ENCODE data around the gene LIME1. TPM values are rescaled to one million over a fixed set of nuclear protein-coding genes. Genes with fewer than 3 reads are reported as not detected.

LIME1 gene
- total RNA-seq, 1 experiment from 2014 or later: 17.5 TPM

DNA sequence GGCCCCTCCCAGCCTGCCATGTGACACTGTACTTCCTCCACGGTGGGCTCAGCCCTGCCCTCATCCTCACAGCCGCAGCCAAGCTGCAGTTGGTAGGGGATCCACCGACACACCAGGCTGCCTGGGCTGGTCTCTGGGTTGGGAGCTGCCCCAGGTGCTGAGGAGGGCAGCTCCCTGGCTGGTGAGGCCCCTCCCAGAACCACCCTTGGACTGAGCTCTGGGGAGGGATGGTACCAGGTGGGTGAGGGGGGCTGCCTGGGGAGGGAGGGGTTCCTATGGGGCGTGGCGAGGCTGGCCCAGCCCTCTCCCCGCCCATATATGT is 40.2 kb upstream of the LIME1 start:
- in situ Hi-C loops (cut with HindIII; ENCODE audit: low pct_unique_long_range_greater_than_20kb, low sequenced_read_pairs): no loop called here
- no peak for DNase-seq (ENCODE audit: low read depth)

DNA sequence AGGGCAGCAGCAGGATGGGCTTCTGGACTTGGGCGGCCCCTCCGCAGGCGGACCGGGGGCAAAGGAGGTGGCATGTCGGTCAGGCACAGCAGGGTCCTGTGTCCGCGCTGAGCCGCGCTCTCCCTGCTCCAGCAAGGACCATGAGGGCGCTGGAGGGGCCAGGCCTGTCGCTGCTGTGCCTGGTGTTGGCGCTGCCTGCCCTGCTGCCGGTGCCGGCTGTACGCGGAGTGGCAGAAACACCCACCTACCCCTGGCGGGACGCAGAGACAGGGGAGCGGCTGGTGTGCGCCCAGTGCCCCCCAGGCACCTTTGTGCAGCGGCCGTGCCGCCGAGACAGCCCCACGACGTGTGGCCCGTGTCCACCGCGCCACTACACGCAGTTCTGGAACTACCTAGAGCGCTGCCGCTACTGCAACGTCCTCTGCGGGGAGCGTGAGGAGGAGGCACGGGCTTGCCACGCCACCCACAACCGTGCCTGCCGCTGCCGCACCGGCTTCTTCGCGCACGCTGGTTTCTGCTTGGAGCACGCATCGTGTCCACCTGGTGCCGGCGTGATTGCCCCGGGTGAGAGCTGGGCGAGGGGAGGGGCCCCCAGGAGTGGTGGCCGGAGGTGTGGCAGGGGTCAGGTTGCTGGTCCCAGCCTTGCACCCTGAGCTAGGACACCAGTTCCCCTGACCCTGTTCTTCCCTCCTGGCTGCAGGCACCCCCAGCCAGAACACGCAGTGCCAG is 39.7 kb upstream of the LIME1 start, which contains the start of gene TNFRSF6B:
Gene TNFRSF6B (plus strand): TSS at position 25 of the 729 bp plus-strand sequence. CDS start 116 bp downstream, at position 141.
- in situ Hi-C loops (cut with HindIII; ENCODE audit: low pct_unique_long_range_greater_than_20kb, low sequenced_read_pairs): no loop called here
- DNase-seq (ENCODE audit: low read depth): no peak

DNA sequence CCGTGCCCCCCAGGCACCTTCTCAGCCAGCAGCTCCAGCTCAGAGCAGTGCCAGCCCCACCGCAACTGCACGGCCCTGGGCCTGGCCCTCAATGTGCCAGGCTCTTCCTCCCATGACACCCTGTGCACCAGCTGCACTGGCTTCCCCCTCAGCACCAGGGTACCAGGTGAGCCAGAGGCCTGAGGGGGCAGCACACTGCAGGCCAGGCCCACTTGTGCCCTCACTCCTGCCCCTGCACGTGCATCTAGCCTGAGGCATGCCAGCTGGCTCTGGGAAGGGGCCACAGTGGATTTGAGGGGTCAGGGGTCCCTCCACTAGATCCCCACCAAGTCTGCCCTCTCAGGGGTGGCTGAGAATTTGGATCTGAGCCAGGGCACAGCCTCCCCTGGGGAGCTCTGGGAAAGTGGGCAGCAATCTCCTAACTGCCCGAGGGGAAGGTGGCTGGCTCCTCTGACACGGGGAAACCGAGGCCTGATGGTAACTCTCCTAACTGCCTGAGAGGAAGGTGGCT is 39.1 kb upstream of the LIME1 start:
- DNase-seq (ENCODE audit: low read depth): no peak
- in situ Hi-C loops (cut with HindIII; ENCODE audit: low pct_unique_long_range_greater_than_20kb, low sequenced_read_pairs): no loop called here

DNA sequence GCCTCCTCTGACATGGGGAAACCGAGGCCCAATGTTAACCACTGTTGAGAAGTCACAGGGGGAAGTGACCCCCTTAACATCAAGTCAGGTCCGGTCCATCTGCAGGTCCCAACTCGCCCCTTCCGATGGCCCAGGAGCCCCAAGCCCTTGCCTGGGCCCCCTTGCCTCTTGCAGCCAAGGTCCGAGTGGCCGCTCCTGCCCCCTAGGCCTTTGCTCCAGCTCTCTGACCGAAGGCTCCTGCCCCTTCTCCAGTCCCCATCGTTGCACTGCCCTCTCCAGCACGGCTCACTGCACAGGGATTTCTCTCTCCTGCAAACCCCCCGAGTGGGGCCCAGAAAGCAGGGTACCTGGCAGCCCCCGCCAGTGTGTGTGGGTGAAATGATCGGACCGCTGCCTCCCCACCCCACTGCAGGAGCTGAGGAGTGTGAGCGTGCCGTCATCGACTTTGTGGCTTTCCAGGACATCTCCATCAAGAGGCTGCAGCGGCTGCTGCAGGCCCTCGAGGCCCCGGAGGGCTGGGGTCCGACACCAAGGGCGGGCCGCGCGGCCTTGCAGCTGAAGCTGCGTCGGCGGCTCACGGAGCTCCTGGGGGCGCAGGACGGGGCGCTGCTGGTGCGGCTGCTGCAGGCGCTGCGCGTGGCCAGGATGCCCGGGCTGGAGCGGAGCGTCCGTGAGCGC is 38.5 kb upstream of the LIME1 start:
- in situ Hi-C loops (cut with HindIII; ENCODE audit: low pct_unique_long_range_greater_than_20kb, low sequenced_read_pairs): no loop called here

DNA sequence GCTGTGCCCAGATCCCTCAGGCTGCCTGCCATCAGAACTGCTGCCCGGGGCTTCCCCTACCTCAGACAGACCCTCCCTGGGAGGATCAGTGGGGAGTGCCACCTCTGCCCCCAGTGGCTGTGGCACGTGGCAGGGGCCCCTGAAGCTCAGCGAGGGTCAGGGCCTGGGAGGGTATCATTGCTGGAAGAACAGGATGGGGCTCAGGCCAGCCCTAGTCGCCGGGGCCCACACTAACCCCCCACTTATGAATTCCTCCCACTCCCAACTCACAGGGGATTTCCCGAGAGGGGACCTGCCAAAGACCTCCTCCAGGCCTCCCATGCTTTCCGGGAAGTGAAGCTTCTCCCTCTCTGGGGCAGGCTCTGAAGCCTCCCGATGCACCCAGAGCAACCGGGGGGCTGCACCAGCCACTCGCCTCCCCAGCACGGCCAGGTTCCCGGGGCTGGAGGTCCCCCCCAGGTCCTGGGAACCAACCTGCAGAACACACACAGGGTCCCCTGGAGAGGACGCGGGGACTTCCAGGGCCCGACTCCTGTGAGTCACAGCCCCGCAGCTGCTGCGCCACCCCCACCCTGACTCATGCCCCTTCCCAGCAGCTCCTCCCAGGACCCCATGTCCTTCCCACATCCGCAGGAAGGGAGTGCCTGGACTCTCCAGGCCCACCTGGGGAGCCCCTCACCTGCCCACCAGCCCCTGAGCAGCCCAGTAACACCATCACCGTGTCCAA is 37.6 kb upstream of the LIME1 start:
- in situ Hi-C loops (cut with HindIII; ENCODE audit: low pct_unique_long_range_greater_than_20kb, low sequenced_read_pairs): no loop called here
- DNase-seq (ENCODE audit: low read depth): peak; percentile 91

More for the DNA sequence above, 38.5 kb upstream of the LIME1 start:
- no peak for DNase-seq (ENCODE audit: low read depth)

DNA sequence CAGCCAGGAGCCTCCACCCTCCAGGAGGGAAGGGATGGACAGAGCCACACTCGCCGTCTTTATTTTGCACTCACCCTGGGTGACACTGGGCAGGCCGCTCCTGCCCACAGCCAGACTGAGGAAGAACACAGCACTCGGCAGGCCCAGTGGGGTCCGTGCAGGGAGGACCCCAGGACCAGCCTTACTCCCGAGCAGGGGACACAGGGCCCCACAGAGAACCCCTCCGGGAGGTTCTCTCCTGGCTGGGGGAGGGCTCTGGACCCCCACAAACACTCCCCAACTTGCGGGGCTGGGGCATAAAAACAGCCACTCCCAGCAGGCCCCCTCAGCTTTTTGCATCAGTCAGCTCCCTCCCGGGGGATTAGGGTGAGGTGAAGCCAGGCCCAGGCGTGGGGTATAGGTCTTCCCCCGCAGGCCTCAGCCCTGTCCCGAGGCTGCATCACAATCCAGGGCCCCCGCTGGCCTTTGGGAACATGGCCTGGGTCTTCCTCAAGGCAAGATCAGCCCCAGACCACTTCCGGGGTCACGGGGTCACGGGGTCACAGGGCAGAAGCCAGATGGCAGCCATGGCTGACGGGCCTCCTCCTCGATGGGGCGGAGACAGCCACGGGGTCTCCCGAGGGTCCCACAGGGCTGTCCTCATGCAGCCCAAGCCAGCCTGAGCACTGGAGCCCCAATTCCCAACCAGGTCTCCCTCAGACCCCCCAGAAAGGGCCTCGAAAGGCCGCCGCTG is 36.8 kb upstream of the LIME1 start:
- in situ Hi-C loops (cut with HindIII; ENCODE audit: low pct_unique_long_range_greater_than_20kb, low sequenced_read_pairs): no loop called here

DNA sequence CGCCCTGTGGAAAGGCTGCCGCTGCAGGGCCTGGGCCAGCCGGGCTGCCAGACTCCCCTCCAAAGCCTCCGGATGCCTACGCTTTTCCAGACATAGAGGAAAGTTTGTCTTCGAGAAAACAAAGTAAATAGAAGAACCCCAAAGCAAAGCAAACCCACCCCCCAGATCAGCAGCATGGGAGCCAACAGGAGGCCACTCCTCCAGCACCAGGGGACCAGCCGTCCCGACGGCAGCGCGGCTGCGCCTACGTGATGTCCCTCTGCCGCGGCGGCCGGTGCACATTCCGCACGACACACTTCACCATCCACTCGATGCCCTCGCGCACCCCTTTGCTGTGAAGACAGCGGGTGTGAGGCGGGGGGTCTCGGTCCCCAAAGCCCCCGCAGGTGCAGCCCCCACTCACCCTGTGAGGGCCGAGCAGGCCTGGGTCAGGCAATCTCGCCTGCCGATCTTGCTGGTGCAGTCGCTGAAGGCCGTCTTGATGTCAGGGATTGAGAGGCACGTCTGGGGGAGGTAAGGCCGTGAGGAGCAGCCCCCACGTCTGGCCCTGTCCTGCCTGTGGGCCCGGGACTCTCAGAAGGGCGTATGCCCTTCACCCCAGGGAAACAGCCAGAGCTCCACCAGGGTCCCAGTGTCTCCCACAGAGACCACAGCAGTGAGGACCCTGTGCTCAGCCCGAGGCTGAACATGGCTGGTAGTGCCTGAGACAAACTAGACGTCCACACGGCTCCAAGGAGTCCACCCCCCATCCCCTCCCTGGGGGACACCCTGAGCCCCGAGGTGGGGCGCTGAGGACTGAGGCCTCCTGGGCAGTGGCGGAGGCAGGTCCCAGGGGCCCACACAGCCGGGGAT is 36.0 kb upstream of the LIME1 start:
- DNase-seq (ENCODE audit: low read depth): no peak
- in situ Hi-C loops (cut with HindIII; ENCODE audit: low pct_unique_long_range_greater_than_20kb, low sequenced_read_pairs): no loop called here

More for the DNA sequence above, 36.8 kb upstream of the LIME1 start:
- no peak for DNase-seq (ENCODE audit: low read depth)

DNA sequence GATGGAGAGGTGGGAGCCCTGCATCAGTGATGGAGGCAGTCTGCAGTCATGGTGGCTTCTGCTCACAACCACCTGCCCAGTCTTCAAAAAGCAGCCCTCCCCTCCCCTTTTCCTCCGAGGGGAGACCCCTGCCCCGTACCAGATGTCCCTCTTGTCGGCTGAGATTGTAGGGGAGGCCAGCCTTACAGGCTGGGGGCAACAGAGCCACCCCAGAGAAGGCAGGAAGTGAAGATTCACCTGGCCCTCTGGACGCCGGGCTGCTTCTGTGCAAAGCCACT is 35.5 kb upstream of the LIME1 start:
- in situ Hi-C loops (cut with HindIII; ENCODE audit: low pct_unique_long_range_greater_than_20kb, low sequenced_read_pairs): no loop called here
- DNase-seq (ENCODE audit: low read depth): no peak

DNA sequence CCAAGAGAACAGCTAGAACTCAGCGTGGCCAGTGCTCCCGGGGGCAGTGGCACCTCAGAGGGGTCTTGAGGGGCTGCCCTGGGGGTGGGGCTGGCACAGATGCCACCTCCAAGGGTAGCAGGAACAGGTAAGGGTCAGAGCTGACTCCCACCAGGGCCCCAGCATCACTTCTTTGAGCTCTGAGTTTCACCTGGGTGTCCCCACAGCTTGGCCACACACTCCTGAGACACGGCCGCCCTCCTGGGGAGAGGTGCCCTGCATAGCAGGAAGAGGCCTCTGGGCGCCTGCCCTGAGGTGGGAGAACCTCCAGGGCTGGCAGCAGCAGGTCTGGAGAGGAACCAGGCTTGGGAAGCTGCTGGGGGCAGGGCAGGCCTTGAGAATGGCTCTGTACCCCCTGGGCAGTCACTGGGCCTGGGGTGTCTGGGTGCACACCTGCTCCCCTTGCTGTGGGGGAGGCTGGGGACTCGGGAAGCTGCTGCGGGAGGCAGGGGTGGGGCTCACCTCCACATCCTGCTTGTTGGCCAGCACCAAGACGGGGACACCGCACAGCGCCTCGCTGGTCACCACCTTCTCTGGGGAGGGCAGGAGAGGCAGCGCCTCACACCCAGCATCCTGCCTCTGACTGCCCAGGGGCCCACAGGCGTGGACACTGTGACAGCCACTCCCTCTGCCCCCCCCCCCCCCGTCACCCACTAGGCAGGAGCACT is 35.0 kb upstream of the LIME1 start:
- in situ Hi-C loops (cut with HindIII; ENCODE audit: low pct_unique_long_range_greater_than_20kb, low sequenced_read_pairs): no loop called here
- no peak for DNase-seq (ENCODE audit: low read depth)

DNA sequence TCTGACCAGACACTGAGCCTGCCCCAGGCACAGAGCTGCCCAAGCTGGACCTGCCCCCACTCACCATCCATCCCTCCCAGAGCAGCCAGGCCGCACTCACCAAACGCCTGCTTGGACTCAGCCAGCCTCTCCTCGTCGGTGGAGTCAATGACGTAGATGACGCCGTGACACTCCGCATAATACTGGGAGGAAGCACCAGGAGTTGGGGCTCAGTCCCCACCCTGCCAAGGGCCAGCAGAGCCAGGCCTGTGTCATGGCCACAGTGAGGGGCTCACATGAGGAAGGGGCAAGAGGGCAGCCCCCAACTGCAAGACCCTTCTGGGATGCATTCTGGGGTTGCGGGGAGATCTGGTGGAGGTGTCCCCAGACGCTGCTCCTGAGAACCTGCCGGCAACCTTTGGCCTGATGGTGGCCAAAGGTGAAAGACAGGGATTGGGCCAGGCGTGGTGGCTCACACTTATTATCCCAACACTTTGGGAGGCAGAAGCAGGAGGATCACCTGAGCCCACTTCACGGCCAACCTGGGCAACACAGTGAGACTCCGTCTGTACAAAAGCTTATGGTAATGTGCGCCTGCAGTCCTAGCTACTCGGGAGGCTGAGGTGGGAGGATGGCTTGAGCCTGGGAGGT is 34.3 kb upstream of the LIME1 start:
- in situ Hi-C loops (cut with HindIII; ENCODE audit: low pct_unique_long_range_greater_than_20kb, low sequenced_read_pairs): no loop called here

DNA sequence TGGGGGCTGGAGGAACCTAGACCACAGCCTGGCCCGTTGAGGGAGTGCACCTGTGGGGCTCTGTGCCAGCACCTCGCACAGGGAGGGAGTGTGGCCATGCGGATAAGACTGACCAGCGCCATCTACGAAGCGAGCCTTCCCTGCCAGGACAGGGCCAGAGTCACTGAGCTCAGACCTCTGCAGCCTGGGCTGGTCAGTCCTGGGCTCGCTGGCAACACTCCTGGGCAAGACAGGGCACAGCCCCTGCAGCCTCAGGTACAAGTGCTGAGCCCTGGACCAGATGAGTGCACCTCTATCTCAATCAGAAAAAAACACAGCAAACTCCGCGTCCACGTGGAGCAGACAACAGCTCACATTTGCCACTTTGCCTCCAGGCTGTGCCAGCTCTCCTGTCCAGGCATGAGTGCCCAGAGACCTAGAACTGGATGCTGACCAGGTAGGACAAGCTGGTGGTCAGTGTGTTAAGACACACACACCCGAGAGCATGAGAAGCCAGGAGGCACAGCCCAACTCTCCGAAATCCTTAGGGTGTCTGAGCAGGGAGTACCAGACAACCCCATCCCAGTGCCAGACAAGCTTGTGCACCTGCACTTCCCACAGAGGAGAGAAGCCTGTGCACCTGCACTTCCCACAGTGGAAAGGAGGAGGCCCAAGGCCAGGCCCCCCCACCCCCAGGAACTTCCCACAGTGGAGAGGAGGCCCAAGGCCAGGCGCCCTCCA is 33.6 kb upstream of the LIME1 start:
- in situ Hi-C loops (cut with HindIII; ENCODE audit: low pct_unique_long_range_greater_than_20kb, low sequenced_read_pairs): no loop called here
- DNase-seq (ENCODE audit: low read depth): no peak

More for the DNA sequence above, 34.3 kb upstream of the LIME1 start:
- DNase-seq (ENCODE audit: low read depth): no peak

DNA sequence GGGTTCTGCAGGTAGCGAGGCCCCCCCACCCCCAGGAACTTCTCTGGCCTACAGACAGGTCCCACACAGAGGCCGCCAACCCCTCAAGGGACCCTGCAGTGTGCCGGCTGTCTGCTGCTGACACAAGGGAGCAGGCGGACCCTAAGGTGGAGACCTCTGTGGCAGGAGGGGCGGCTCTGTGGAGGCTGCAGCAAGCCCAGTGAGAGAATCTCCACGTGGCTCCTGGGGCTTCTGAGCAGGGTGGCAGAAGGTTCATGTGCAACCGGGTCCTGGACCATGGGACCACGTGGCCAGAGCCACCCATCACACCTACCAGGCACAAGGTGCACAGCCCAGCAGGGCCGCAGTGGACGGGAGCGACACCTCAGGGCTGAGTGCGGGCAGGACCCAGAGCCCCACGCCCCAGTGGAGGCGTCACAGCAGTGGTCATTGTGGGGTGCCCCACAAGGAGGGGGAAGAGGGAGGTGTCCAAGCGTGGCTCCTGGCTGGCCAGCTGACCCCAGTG is 32.9 kb upstream of the LIME1 start:
- no peak for DNase-seq (ENCODE audit: low read depth)
- in situ Hi-C loops (cut with HindIII; ENCODE audit: low pct_unique_long_range_greater_than_20kb, low sequenced_read_pairs): no loop called here

DNA sequence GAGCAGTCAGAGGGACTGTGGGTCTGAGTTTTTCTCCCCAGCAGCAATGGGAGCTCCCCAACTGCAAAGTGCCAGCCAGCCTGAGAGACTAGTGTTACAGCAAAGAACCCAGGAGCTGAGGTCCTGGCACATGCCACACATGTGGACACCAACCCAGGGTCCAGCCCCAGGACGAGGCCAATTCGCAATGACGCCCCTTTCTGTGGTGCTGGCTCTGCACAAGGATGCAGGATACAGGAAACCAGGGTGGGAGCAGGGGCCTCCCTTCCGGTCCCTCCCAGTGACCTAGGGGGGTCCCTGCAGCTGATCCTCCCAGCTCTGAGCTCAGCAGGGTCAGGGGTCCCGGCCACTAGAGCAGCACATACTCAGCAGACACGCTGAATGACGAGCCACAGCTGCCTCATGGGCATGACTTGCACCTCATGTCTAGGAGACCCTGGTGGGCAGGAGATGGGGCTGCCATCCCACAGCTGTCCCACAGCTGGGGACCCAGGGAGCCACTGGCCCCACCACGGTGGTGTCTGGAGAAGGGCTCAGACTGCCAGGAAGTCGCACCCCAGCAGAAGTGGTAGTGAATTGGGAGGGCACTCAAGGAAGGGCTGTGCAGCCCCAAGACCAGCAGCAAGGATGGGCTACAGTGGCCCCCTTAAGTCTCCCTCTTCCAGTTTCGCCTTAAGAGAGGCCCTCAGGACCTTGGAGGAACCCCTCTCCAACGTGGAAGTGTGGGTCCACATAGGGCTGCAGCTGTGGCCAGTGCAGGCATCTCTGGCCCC is 32.3 kb upstream of the LIME1 start:
- no peak for DNase-seq (ENCODE audit: low read depth)
- in situ Hi-C loops (cut with HindIII; ENCODE audit: low pct_unique_long_range_greater_than_20kb, low sequenced_read_pairs): no loop called here

DNA sequence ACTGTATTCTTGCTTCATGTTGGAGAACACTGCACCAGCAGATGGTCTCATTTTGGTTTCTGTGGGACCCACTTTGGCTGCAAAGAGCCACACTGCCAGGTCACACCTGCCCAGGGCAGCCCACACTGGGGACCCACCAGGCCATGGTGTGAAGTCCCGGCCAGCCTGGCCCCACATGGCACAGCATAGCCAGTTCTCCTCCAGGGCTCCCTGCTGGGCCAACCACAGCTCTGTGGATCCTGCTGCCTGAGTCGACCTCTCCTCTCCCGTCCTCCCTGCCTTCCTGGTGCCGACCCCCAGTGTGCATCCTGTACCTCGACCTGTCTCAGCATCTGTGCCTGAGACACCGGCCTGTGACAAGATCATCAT is 31.7 kb upstream of the LIME1 start:
- in situ Hi-C loops (cut with HindIII; ENCODE audit: low pct_unique_long_range_greater_than_20kb, low sequenced_read_pairs): no loop called here
- no peak for DNase-seq (ENCODE audit: low read depth)

DNA sequence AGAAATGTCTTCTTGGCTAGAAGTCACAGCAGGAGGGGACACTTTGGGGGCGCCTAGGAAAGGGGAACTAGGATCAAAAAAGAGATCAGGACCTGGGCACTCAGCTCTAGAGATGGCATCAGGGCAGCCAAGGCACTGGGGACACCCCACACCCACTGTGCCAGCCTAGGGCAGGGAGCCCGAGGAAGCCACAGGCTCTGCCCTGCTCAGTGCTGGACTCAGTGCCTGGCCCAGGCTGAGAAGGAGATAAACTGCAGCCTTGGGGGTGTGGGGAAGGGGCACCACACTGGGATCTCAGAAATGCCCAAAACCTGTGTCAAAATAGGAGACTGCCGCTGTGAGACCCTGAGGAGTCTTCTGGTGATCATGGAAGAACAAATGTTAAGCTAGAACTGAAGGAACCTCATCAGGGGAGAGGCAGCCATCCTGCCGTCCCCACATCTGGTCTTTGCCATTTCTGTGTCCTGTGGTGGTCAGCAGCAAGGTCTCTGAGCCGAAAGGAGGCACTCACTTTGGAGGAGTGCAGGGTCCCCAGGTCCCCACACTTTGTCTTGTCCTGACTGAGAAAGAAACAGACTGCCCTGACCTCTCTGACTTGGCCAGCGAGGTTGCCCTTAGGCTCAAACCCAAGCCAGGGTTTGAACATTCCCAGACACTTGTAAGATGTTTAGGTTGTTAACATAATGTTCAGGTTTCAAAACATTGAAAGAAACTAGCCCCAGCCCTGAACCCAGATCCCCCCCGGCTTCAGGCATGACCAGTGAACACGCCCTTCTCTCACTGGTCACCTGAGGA is 31.0 kb upstream of the LIME1 start:
- in situ Hi-C loops (cut with HindIII; ENCODE audit: low pct_unique_long_range_greater_than_20kb, low sequenced_read_pairs): no loop called here
- no peak for DNase-seq (ENCODE audit: low read depth)
